Measurements from ENCODE around the gene NEK7.

Gene NEK7

DNA sequence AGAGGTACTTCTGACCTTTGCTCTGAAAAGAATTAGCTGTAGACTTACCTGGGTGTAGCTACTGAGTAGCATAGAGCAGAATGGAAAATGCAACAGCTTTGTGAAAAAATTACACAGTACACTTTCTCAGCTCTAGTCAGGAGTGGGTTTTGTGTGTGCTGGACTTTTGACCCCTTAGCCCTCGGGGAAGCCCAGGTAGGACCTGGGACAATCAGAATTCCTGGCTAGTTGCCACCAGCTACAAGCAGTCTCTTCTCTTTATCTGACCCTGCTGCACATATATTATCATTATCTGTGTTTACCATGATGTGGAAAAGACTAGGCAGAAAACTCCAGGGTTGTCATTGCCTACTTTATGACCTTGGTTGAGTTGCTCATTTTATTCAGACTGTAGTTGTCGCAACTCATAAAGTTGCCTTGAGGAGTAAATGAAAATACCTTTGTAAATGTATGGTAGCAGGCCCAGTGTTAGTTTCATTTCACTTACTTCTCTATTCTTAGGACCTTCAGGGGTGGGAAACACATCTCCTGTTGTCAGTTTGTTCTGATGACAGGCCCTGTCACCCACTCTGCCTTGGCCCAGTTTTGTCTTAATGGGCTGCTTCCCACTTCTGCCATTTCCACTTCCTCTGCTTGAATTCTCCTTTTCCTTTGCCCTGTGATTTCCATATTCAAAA lies 5.4 kb downstream of the NEK7 start:
- H3K4me1 ChIP-seq (ENCODE audit: control insufficient read depth, insufficient read depth, low read length), result peaks cover 24% of the 10 kb centered on the region
- H3K27me3 ChIP-seq (ENCODE audit: control insufficient read depth, insufficient read depth, low read length), result no peaks in the 10 kb centered on the region
- no peak overlapping the region for H3K4me3 ChIP-seq (ENCODE audit: low read depth, low read length)
- no peaks in the 10 kb centered on the region for H3K9me3 ChIP-seq (ENCODE audit: control insufficient read depth, insufficient read depth, low read length)
- H3K36me3 ChIP-seq (ENCODE audit: control insufficient read depth, insufficient read depth, low read length), result no peaks in the 10 kb centered on the region
- H3K9ac ChIP-seq (ENCODE audit: low read depth, low read length), result no peak overlapping the region

DNA sequence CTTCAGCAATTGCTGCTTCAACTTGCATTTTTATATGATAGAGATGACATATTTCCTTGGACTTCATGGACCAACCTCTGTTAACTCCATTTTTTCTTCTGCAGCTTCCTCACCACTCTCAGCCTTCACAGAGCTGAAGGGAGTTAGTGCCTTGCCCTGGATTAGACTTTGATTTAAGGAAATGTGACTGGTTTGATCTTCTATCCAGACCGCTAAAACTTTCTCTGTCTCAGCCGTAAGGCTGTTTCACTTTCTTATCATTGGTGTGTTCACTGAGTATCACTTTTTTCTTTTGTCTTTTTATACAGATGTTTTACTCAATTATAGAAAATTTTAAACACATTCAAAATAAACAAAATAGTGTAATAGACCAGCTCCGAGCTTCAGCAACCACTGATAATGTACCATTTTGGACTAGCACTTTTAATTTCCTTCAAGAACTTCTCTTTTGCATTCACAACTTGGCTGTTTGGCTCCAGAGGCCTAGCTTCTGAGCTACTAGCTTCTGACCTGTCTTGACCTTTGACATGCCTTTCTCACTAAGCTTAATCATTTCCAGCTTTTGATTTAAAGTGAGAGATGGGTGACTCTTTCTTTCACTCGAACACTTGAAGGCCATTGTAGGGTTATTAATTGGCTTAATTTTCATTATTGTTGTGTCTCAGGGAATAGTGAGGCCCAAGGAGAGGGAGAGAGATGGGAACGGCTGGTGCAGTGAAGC lies 9.3 kb downstream of the NEK7 start:
- Histone ChIP-seq H3K36me3 (ENCODE audit: control insufficient read depth, insufficient read depth, low read length) (no peaks in the 10 kb centered on the region), H3K27me3 (ENCODE audit: control insufficient read depth, insufficient read depth, low read length) (no peaks in the 10 kb centered on the region), H3K9ac (ENCODE audit: low read depth, low read length) (no peak overlapping the region), H3K4me3 (ENCODE audit: low read depth, low read length) (no peak overlapping the region), H3K4me1 (ENCODE audit: control insufficient read depth, insufficient read depth, low read length) (peaks cover 14% of the 10 kb centered on the region), H3K9me3 (ENCODE audit: control insufficient read depth, insufficient read depth, low read length) (no peaks in the 10 kb centered on the region)

DNA sequence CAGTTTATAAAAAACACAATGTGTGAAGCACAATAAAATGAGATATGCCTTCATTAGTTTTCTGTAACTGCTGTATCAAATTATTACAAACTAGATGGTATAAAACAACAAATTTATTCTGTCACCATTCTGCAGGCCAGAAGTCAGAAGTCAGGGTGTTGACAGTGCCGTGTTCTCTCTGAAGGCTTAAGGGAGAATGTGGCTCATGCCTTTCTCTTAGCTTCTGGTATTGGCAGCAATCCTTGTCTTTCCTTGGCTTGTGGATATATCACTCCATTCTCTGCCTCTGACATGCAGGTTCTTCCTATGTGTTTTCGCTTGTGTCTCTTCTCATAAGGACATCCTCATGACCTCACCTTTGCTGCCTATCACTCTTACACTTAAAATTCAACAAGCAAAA lies 10.1 kb downstream of the NEK7 start:
- Histone ChIP-seq H3K9me3 (ENCODE audit: control insufficient read depth, insufficient read depth, low read length) (no peaks in the 10 kb centered on the region), H3K4me3 (ENCODE audit: low read depth, low read length) (no peak overlapping the region), H3K36me3 (ENCODE audit: control insufficient read depth, insufficient read depth, low read length) (no peaks in the 10 kb centered on the region), H3K27me3 (ENCODE audit: control insufficient read depth, insufficient read depth, low read length) (no peaks in the 10 kb centered on the region), H3K9ac (ENCODE audit: low read depth, low read length) (no peak overlapping the region), H3K4me1 (ENCODE audit: control insufficient read depth, insufficient read depth, low read length) (peaks cover 14% of the 10 kb centered on the region)

DNA sequence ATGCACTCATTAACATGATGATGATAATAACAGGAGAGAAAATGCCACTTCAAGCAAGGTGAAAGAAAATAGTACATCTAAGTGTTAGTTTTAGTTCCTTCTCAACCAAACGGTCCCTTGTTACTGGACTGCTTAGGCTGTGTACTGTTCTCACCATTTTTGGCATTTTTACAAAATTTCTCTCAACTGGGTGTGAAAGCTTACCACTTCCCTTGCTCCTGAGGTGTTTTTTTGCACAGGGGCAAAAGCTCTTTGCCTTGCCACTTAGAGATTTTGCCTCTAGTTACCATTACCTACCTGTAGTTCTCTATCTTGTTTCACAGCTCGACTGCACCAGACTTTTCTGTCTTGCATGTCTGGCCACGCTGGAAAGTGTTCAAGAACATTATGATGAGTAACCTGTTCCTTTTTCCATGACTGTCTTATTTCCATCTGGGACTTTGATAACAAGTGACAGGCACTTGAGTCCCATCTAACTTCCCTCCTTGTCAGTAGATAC lies 10.7 kb downstream of the NEK7 start:
- Histone ChIP-seq H3K9ac (ENCODE audit: low read depth, low read length) (no peak overlapping the region), H3K9me3 (ENCODE audit: control insufficient read depth, insufficient read depth, low read length) (no peaks in the 10 kb centered on the region), H3K4me3 (ENCODE audit: low read depth, low read length) (no peak overlapping the region), H3K27me3 (ENCODE audit: control insufficient read depth, insufficient read depth, low read length) (no peaks in the 10 kb centered on the region), H3K36me3 (ENCODE audit: control insufficient read depth, insufficient read depth, low read length) (no peaks in the 10 kb centered on the region), H3K4me1 (ENCODE audit: control insufficient read depth, insufficient read depth, low read length) (peaks cover 9% of the 10 kb centered on the region)

DNA sequence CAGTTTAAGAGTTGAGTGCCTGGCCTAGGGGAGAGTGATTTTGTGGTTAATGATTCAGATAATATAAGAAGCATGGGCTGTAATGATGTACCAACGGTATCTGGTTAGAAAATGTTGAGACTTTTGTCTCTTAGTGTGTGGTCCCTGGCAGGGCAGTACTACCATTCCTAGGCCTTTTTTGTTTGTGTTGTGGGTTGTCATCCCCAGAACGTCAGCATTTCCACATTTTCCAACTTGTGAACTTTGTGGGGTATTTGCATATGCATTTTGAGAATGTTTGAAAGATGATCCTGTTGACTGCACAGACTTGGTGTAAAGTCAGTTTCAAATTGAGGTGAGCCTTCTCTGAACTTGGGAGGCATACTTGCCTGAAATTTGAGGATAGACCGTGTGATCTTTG lies 11.4 kb downstream of the NEK7 start:
- Histone ChIP-seq H3K9me3 (ENCODE audit: control insufficient read depth, insufficient read depth, low read length) (no peaks in the 10 kb centered on the region), H3K27me3 (ENCODE audit: control insufficient read depth, insufficient read depth, low read length) (no peaks in the 10 kb centered on the region), H3K36me3 (ENCODE audit: control insufficient read depth, insufficient read depth, low read length) (no peaks in the 10 kb centered on the region), H3K4me1 (ENCODE audit: control insufficient read depth, insufficient read depth, low read length) (peaks cover 8% of the 10 kb centered on the region), H3K4me3 (ENCODE audit: low read depth, low read length) (no peak overlapping the region), H3K9ac (ENCODE audit: low read depth, low read length) (no peak overlapping the region)

DNA sequence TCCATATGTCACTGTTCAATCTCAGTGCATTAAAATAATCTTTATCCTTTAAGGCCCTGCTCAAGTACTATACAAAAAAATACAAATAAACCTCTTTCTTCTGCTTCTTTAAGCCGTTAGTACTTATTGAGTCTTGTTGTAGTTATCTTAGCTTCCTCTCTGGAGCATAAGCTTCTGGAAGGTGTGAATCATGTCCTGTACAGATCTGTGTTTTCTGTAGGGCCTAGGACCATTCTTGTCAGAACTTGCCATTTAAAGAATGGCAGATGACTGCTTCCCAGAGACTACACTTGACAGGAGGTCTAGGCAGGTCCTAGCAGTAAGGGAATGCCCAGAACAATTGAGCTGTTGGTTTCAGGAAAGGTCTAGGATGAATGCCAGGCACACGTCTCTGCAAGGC lies 12.9 kb downstream of the NEK7 start:
- Histone ChIP-seq H3K9ac (ENCODE audit: low read depth, low read length) (no peak overlapping the region), H3K27me3 (ENCODE audit: control insufficient read depth, insufficient read depth, low read length) (no peaks in the 10 kb centered on the region), H3K36me3 (ENCODE audit: control insufficient read depth, insufficient read depth, low read length) (no peaks in the 10 kb centered on the region), H3K4me3 (ENCODE audit: low read depth, low read length) (no peak overlapping the region), H3K9me3 (ENCODE audit: control insufficient read depth, insufficient read depth, low read length) (no peaks in the 10 kb centered on the region), H3K4me1 (ENCODE audit: control insufficient read depth, insufficient read depth, low read length) (peaks cover 8% of the 10 kb centered on the region)

DNA sequence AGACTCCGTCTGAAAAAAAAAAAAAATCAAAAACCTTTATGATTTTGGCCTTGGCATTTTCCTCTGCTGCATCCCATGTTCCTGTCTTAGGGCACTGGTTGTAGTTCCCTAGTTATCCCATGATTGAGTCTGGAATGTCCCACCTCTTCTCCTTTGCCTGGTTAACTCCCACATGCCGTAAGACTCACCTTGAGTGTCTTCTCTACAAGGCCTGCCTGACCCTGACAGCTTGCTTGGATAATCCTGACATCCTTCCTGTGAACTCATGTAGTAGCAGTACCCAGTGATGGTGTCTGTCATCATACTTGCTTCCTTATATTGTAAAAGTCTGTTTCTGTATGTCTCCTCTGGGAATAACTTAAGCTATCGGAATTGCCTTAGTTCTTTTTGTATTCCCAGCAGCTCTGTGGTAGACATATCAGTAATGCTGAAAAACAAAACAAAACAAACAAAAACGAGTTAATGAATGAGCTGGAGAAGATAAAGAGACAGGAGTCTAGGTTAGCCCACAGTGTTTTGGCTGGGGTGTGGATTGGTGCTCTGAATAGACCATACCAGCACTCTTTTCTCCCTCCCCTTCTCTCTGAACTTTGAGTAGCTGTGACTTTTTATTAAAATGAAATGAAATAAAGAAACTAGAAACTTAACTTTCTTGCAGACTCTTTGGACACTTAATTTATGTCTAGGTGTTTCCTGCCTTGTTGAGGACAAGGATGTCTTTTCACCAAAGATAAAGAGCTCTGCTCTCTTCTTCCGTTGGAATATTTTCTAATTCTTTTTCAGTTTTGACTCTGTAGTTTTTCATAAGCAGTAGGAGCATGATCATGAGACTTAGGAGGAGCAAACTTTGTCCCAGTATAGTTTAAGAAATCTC lies 15.1 kb downstream of the NEK7 start:
- H3K27me3 ChIP-seq (ENCODE audit: control insufficient read depth, insufficient read depth, low read length), result no peaks in the 10 kb centered on the region
- no peaks in the 10 kb centered on the region for H3K36me3 ChIP-seq (ENCODE audit: control insufficient read depth, insufficient read depth, low read length)
- H3K9ac ChIP-seq (ENCODE audit: low read depth, low read length), result no peak overlapping the region
- peaks cover 8% of the 10 kb centered on the region for H3K4me1 ChIP-seq (ENCODE audit: control insufficient read depth, insufficient read depth, low read length)
- no peak overlapping the region for H3K4me3 ChIP-seq (ENCODE audit: low read depth, low read length)
- no peaks in the 10 kb centered on the region for H3K9me3 ChIP-seq (ENCODE audit: control insufficient read depth, insufficient read depth, low read length)

DNA sequence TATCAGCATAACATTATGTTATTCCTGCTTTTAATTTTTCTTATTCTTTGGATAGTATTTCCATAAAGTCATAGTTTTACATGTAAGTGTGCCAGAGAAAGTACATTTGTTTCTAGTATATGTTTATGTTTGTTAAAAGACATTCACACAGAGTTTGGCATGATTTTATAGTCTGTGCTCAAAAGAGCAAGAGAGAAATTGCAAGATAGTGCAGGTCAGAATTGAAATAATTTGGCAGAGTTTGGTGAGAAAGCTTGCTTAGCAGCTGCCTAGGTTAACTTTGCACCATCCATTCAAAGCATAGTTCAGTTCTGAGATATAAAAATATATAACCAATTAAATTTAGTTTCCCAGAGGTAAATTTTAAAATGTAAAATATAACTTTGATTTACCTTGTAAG lies 17.0 kb downstream of the NEK7 start:
- no peaks in the 10 kb centered on the region for H3K4me1 ChIP-seq (ENCODE audit: control insufficient read depth, insufficient read depth, low read length)
- H3K27me3 ChIP-seq (ENCODE audit: control insufficient read depth, insufficient read depth, low read length), result no peaks in the 10 kb centered on the region
- no peak overlapping the region for H3K4me3 ChIP-seq (ENCODE audit: low read depth, low read length)
- H3K9me3 ChIP-seq (ENCODE audit: control insufficient read depth, insufficient read depth, low read length), result no peaks in the 10 kb centered on the region
- H3K36me3 ChIP-seq (ENCODE audit: control insufficient read depth, insufficient read depth, low read length), result no peaks in the 10 kb centered on the region
- H3K9ac ChIP-seq (ENCODE audit: low read depth, low read length), result no peak overlapping the region

DNA sequence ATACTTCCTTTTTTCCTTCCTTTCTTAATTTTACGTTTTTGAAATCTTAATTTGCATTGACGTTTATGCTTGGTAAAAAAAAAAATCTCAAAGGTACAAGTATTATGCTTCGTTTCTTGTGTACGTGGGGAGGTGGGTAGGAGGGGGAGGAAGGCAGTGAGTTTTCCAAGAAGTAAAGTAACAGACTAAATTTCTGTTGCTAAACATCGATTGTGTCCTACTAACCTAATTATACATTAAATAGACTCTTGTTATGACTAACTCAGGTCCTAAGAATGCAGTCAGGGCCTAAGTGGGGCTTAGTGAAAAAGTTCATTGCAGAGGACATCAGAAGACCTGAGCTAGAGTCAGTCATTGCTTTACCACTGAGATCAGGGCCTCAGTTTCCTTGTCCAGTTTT lies 17.5 kb downstream of the NEK7 start:
- Histone ChIP-seq H3K4me1 (ENCODE audit: control insufficient read depth, insufficient read depth, low read length) (no peaks in the 10 kb centered on the region), H3K9me3 (ENCODE audit: control insufficient read depth, insufficient read depth, low read length) (no peaks in the 10 kb centered on the region), H3K9ac (ENCODE audit: low read depth, low read length) (no peak overlapping the region), H3K27me3 (ENCODE audit: control insufficient read depth, insufficient read depth, low read length) (no peaks in the 10 kb centered on the region), H3K36me3 (ENCODE audit: control insufficient read depth, insufficient read depth, low read length) (no peaks in the 10 kb centered on the region), H3K4me3 (ENCODE audit: low read depth, low read length) (no peak overlapping the region)

DNA sequence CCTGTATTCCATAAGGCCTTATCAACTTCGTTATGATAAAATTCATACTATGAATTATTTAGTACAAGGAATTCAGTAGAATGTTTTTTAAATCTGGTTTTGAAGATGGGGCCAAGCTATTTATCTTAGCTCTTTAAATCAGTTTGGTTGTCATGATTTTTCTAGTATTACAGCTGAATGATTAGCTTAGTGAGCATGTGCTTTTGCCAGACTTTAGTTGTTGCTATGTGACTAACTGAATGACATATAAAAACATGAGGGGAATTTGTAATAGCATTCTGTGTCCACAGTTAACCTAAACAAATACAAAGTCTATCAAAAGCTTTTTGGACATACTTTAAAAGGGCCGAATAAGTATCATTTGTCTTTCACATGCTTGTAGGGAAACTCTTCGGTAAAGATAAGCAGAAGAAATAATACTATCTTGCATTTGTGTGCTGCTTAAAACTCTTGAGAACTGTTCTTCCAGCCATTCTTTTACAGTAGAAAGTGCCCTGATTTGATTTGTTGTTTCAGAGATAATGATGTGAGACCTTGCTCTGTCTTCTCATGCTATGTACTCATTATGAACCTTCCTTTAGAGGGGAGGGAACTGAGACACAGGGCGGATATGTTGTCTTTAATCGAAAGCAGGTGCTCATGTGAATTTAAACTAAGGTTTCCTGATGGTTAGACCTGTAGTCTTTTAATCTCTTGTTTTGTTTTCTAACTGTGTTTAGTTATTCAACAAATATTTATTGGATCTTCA lies 18.8 kb downstream of the NEK7 start:
- Histone ChIP-seq H3K9me3 (ENCODE audit: control insufficient read depth, insufficient read depth, low read length) (no peaks in the 10 kb centered on the region), H3K9ac (ENCODE audit: low read depth, low read length) (no peak overlapping the region), H3K4me3 (ENCODE audit: low read depth, low read length) (no peak overlapping the region), H3K4me1 (ENCODE audit: control insufficient read depth, insufficient read depth, low read length) (peaks cover 3% of the 10 kb centered on the region), H3K36me3 (ENCODE audit: control insufficient read depth, insufficient read depth, low read length) (no peaks in the 10 kb centered on the region), H3K27me3 (ENCODE audit: control insufficient read depth, insufficient read depth, low read length) (no peaks in the 10 kb centered on the region)

DNA sequence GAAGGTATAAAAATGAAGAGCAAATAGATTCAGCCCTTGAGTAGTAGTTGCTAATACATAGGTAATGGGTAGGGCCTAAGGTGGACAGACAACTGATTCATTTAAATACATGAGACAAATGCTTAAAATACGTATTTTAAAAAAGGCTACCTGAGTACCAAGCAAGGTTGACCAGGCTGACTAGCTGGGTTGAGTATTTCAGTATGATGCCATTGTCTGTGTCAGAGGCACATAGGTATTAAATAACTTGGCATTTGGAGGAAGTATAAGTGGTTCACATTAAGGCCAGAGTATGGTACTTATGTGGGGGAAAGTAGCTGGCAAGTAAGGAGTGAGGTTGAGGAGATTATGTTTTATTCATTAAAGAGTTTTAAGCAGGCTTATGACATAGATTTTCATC lies 19.4 kb downstream of the NEK7 start:
- Histone ChIP-seq H3K4me1 (ENCODE audit: control insufficient read depth, insufficient read depth, low read length) (peaks cover 3% of the 10 kb centered on the region), H3K27me3 (ENCODE audit: control insufficient read depth, insufficient read depth, low read length) (no peaks in the 10 kb centered on the region), H3K36me3 (ENCODE audit: control insufficient read depth, insufficient read depth, low read length) (no peaks in the 10 kb centered on the region), H3K9me3 (ENCODE audit: control insufficient read depth, insufficient read depth, low read length) (no peaks in the 10 kb centered on the region), H3K9ac (ENCODE audit: low read depth, low read length) (no peak overlapping the region), H3K4me3 (ENCODE audit: low read depth, low read length) (no peak overlapping the region)

Data from iPS-15b (cell line).